ENCODE data around the gene ELOB. TPM values are rescaled to one million over a fixed set of nuclear protein-coding genes. Genes with fewer than 3 reads are reported as not detected.
A peak's percentile ranks its signal among the peaks of the same experiment; 100 is the strongest.
"Not testable (repeated sequence)": the region's sequence is repeated elsewhere in the genome, so short reads cannot be mapped to it uniquely, and the experiment has no call there.

ELOB gene
- total RNA-seq, 3 donors from 2014 or later = 223 to 320 (median 298) TPM

- Mint-ChIP-seq H3K4me1 (ENCODE audit: low read depth) (peaks cover 3% of the 10 kb centered on the region), H3K4me3 (no peak overlapping the region), H3K36me3 (ENCODE audit: insufficient read depth) (no peaks in the 10 kb centered on the region), H3K9me3 (no peaks in the 10 kb centered on the region), H3K27me3 (ENCODE audit: low read depth) (peaks cover 11% of the 10 kb centered on the region)
- no peak for DNase-seq
- ATAC-seq = no peak
These were observed 52.9 kb downstream of the ELOB start for GRCh38 chr16:2724088-2724676.

DNA sequence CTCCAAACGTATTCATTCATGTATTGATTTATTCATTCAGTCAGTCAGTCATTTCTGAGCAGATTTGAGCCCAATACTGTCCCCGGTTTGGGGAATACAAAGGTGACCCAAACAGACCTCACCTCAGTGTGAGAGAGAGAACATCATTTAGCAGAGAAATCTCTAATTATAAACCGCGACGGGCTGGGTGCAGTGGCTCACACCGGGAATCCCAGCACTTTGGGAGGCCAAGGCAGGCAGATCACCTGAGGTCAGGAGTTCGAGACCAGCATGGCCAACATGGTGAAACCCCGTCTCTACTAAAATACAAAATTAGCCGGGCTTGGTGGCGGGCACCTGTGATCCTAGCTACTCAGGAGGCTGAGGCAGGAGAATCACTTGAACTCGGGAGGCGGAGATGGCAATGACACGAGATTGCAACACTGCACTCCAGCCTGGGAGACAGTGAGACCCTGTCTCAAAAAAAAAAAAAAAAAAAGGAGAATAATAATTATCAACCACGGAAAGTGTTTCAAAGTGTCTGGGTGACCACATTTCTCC, 55.4 kb downstream of the ELOB start:
- H3K36me3 Mint-ChIP-seq (ENCODE audit: insufficient read depth) = not testable (repeated sequence)

More for the DNA sequence above, 55.4 kb downstream of the ELOB start:
- not testable (repeated sequence) for H3K4me1 Mint-ChIP-seq (ENCODE audit: low read depth); H3K9me3 Mint-ChIP-seq; DNase-seq; ATAC-seq
- H3K4me3 Mint-ChIP-seq = peak overlapping the region; percentile 68
- peaks cover 11% of the 10 kb centered on the region for H3K27me3 Mint-ChIP-seq (ENCODE audit: low read depth)

Other genes starting within 250 kb of the ELOB start
- gene CEMP1, start 245.9 kb downstream of the ELOB start, total RNA-seq = under 1 TPM; 0.16 to 0.60 (median 0.38) TPM
- 10 to 100 TPM; 47.1 to 55.3 (median 54.3) TPM for gene PDPK1, start 239.3 kb downstream of the ELOB start, total RNA-seq
- 10 to 100 TPM; 38.7 to 56.1 (median 42.0) TPM for gene KCTD5, start 94.8 kb downstream of the ELOB start, total RNA-seq
- 1 to 10 TPM in 1 of 3 donors, under 1 TPM in 2; 0.76 to 1.2 (median 0.84) TPM for gene PRSS27, start 57.1 kb downstream of the ELOB start, total RNA-seq
- 100 to 1,000 TPM; 537 to 551 (median 548) TPM for gene SRRM2, start 24.6 kb downstream of the ELOB start, total RNA-seq
- under 1 TPM in 2 of 3 donors, not detected in 1; 0.13 to 0.32 TPM for gene PRSS33, start 10.3 kb upstream of the ELOB start, total RNA-seq
- gene PRSS41, start 21.2 kb upstream of the ELOB start, total RNA-seq = not detected
- 10 to 100 TPM in 2 of 3 donors, 1 to 10 TPM in 1; 8.9 to 16.1 (median 13.2) TPM for gene PRSS21, start 40.0 kb upstream of the ELOB start, total RNA-seq
- gene ZG16B, start 53.0 kb upstream of the ELOB start, total RNA-seq = under 1 TPM in 1 of 3 donors, not detected in 2; 0.33 TPM
- under 1 TPM in 1 of 3 donors, not detected in 2; 0.37 TPM for gene PRSS22, start 80.9 kb upstream of the ELOB start, total RNA-seq
- 10 to 100 TPM; 25.7 to 28.7 (median 28.5) TPM for gene FLYWCH2, start 105.9 kb upstream of the ELOB start, total RNA-seq
- 10 to 100 TPM; 39.8 to 47.9 (median 46.8) TPM for gene FLYWCH1, start 134.7 kb upstream of the ELOB start, total RNA-seq
- gene KREMEN2, start 187.0 kb upstream of the ELOB start, total RNA-seq = under 1 TPM in 2 of 3 donors, not detected in 1; 0.11 TPM
- gene PAQR4, start 192.1 kb upstream of the ELOB start, total RNA-seq = 10 to 100 TPM; 17.4 to 24.9 (median 22.6) TPM
- 10 to 100 TPM; 53.1 to 79.1 (median 66.0) TPM for gene PKMYT1, start 203.2 kb upstream of the ELOB start, total RNA-seq
- gene CLDN9, start 235.6 kb upstream of the ELOB start, total RNA-seq = not detected
- gene CLDN6, start 240.9 kb upstream of the ELOB start, total RNA-seq = under 1 TPM; 0.18 to 0.30 (median 0.22) TPM
- gene TNFRSF12A, start 243.1 kb upstream of the ELOB start, total RNA-seq = 1 to 10 TPM; 4.2 to 6.9 (median 5.1) TPM
- 10 to 100 TPM; 32.7 to 36.9 (median 33.9) TPM for gene HCFC1R1, start 246.7 kb upstream of the ELOB start, total RNA-seq
- 10 to 100 TPM; 70.4 to 86.3 (median 71.7) TPM for gene THOC6, start 246.8 kb upstream of the ELOB start, total RNA-seq